Nephron progenitor cell (in vitro differentiated cells): ENCODE measurements around the gene ACADVL.

ENCODE experiments used
- DNase-seq: peaks from one replicate; pipeline ENCODE4 v3.0.0; 2021
- H3K27ac Mint-ChIP-seq: 2 replicates; pipeline ENCODE4 v1.8.0; 2021; ENCODE audit warnings: mild to moderate bottlenecking, moderate library complexity, mixed read lengths
- H3K27me3 Mint-ChIP-seq: 2 replicates; pipeline ENCODE4 v1.8.0; 2021; ENCODE audit warnings: mild to moderate bottlenecking, low read depth, mixed read lengths; ENCODE audit not compliant: poor library complexity
- H3K36me3 Mint-ChIP-seq: 2 replicates; pipeline ENCODE4 v1.8.0; 2021; ENCODE audit warnings: low read depth, mixed read lengths
- H3K4me1 Mint-ChIP-seq: 2 replicates; pipeline ENCODE4 v1.8.0; 2021; ENCODE audit warnings: mixed read lengths
- H3K4me3 Mint-ChIP-seq: 2 replicates; pipeline ENCODE4 v1.8.0; 2021; ENCODE audit warnings: mild to moderate bottlenecking, moderate library complexity, mixed read lengths
- H3K9me3 Mint-ChIP-seq: 2 replicates; pipeline ENCODE4 v1.8.0; 2021; ENCODE audit warnings: mild to moderate bottlenecking, moderate library complexity, mixed read lengths
- CTCF ChIP-seq: fragments of 200-600 bp; sonication (generic); IDR thresholded peaks from 2 replicates; pipeline ENCODE4 v1.5.0; 2021; ENCODE audit warnings: antibody characterized with exemption

The ACADVL gene

GRCh38 chr17:7237761-7238419 is 18.2 kb downstream of the ACADVL start:
- Mint-ChIP-seq H3K9me3 (no peaks in the 10 kb centered on the region), H3K36me3 (peaks cover 45% of the 10 kb centered on the region), H3K4me1 (peaks cover 68% of the 10 kb centered on the region), H3K27me3 (no peaks in the 10 kb centered on the region), H3K27ac (peak overlapping the region; percentile 64), H3K4me3 (peak overlapping the region; percentile 98)
- DNase-seq: peak; percentile 85
- TF ChIP-seq CTCF: no peak

- Mint-ChIP-seq H3K9me3 (no peaks in the 10 kb centered on the region), H3K36me3 (peaks cover 41% of the 10 kb centered on the region), H3K4me3 (peak overlapping the region; percentile 98), H3K27me3 (no peaks in the 10 kb centered on the region), H3K27ac (peak overlapping the region; percentile 94), H3K4me1 (peaks cover 66% of the 10 kb centered on the region)
- no peak for TF ChIP-seq CTCF
- peak; percentile 32 for DNase-seq
These were observed 18.8 kb downstream of the ACADVL start for GRCh38 chr17:7238420-7239090.

GRCh38 chr17:7239091-7240027 is 19.6 kb downstream of the ACADVL start, which contains the start of gene PHF23:
PHF23 (minus strand) TSS chr17:7239457; CDS start chr17:7239279, 178 bp downstream.
- H3K4me3 Mint-ChIP-seq: peak within 1 kb of the TSS; percentile 98
- peak; percentile 96 for DNase-seq
- H3K4me1 Mint-ChIP-seq: peaks cover 65% of the 10 kb centered on the region
- no peaks in the 10 kb centered on the region for H3K9me3 Mint-ChIP-seq
- no peaks in the 10 kb centered on the region for H3K27me3 Mint-ChIP-seq
- no peak for TF ChIP-seq CTCF
- H3K36me3 Mint-ChIP-seq: peaks cover 43% of the 10 kb centered on the region
- H3K27ac Mint-ChIP-seq: peak within 1 kb of the TSS; percentile 100

- Mint-ChIP-seq H3K4me1 (peaks cover 55% of the 10 kb centered on the region), H3K36me3 (peaks cover 43% of the 10 kb centered on the region), H3K9me3 (no peaks in the 10 kb centered on the region), H3K27me3 (no peaks in the 10 kb centered on the region), H3K4me3 (peak overlapping the region; percentile 98), H3K27ac (peak overlapping the region; percentile 100)
- no peak for TF ChIP-seq CTCF
- no peak for DNase-seq
These were observed 20.6 kb downstream of the ACADVL start for GRCh38 chr17:7240375-7240774.

- Mint-ChIP-seq H3K4me3 (peak overlapping the region; percentile 98), H3K4me1 (peaks cover 47% of the 10 kb centered on the region), H3K27ac (peak overlapping the region; percentile 100), H3K36me3 (peaks cover 40% of the 10 kb centered on the region), H3K27me3 (no peaks in the 10 kb centered on the region), H3K9me3 (no peaks in the 10 kb centered on the region)
- TF ChIP-seq CTCF: no peak
- DNase-seq: no peak
These were observed 21.5 kb downstream of the ACADVL start for GRCh38 chr17:7241090-7241733.
